GM12891 (cell line): ENCODE measurements around the gene RPS6KA2.

Source experiments
- POLR2A ChIP-seq: IDR thresholded peaks from 2 replicates; pipeline ENCODE4 v1.6.1; 2011; ENCODE audit warnings: low read depth, low read length, control low read depth
- POLR2AphosphoS5 ChIP-seq: IDR thresholded peaks from 2 replicates; pipeline ENCODE4 v1.6.1; 2011; ENCODE audit warnings: low read depth, low read length, control low read depth
- TAF1 ChIP-seq: IDR thresholded peaks from 2 replicates; pipeline ENCODE4 v1.6.1; 2011; ENCODE audit warnings: low read depth, low read length, control low read depth

DNA sequence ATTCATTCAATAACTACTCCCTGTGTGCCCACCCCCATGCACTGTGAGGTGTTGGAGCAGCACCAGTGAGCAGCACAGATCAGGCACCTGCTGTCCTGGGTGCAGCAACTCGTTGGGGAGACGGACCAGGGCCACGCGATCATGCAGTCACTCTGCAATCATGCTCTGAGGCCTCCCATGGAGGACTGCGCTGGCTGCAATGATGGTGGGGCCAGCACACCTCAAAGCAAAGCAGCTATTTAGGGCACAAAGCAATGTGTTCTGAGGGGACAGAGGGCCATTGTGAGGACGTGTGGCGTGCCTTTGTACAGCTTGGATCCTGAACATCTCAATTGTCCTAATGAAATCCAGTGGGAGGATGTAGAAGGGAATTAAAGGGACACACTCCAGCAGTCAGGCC, 203.3 kb downstream of the RPS6KA2 start:
- TF ChIP-seq POLR2A: no peak
- no peak for TF ChIP-seq POLR2AphosphoS5
- no peak for TF ChIP-seq TAF1
